SK-N-SH treated with all-trans-retinoic acid at 6 μM for 48 hours (cell line): ENCODE measurements around the gene SMOC2.

ENCODE experiments used
- ATAC-seq: fragments of 200-7000 bp; cut with Tn5 transposase; 3 replicates; pipeline ENCODE4 v1.9.1; 2020; ENCODE audit warnings: mild to moderate bottlenecking, moderate library complexity
- ARNTL ChIP-seq: fragments of 450-650 bp; formaldehyde crosslinking; IDR thresholded peaks from 2 replicates; pipeline ENCODE4 v1.5.0; 2020; ENCODE audit warnings: low read depth, mild to moderate bottlenecking, moderate library complexity, borderline replicate concordance
- BACH2 ChIP-seq: fragments of 250-450 bp; sonication (Bioruptor Pico); IDR thresholded peaks from 2 replicates; pipeline ENCODE4 v1.9.0; 2021; ENCODE audit warnings: mild to moderate bottlenecking, borderline replicate concordance
- CREB5 ChIP-seq: fragments of 250-450 bp; sonication (Bioruptor Pico); IDR thresholded peaks from 2 replicates; pipeline ENCODE4 v1.5.1; 2020; ENCODE audit warnings: low read depth, mild to moderate bottlenecking, moderate library complexity
- CSDC2 ChIP-seq: fragments of 250-450 bp; sonication (Bioruptor Pico); IDR thresholded peaks from 2 replicates; pipeline ENCODE4 v1.5.0; 2020; ENCODE audit warnings: mild to moderate bottlenecking, moderate library complexity
- CSRNP3 ChIP-seq: fragments of 250-450 bp; sonication (Bioruptor Pico); IDR thresholded peaks from 2 replicates; pipeline ENCODE4 v1.5.1; 2021; ENCODE audit warnings: mild to moderate bottlenecking, moderate library complexity
- ESRRG ChIP-seq: fragments of 250-450 bp; sonication (Bioruptor Pico); IDR thresholded peaks from 2 replicates; pipeline ENCODE4 v1.6.1; 2021; ENCODE audit warnings: mild to moderate bottlenecking
- GLIS3 ChIP-seq: fragments of 250-450 bp; sonication (Bioruptor Pico); IDR thresholded peaks from 2 replicates; pipeline ENCODE4 v1.5.0; 2020; ENCODE audit warnings: mild to moderate bottlenecking, moderate library complexity
- ISL1 ChIP-seq: fragments of 250-450 bp; sonication (Bioruptor Pico); IDR thresholded peaks from 2 replicates; pipeline ENCODE4 v2.1.2; 2022; ENCODE audit warnings: mild to moderate bottlenecking, moderate library complexity
- OSR1 ChIP-seq: fragments of 250-450 bp; sonication (Bioruptor Pico); IDR thresholded peaks from 2 replicates; pipeline ENCODE4 v1.8.0; 2022; ENCODE audit warnings: moderate library complexity, mild to moderate bottlenecking, inconsistent platforms
- PATZ1 ChIP-seq: fragments of 250-450 bp; sonication (Bioruptor Pico); IDR thresholded peaks from 2 replicates; pipeline ENCODE4 v1.8.0; 2020; ENCODE audit warnings: mild to moderate bottlenecking, moderate library complexity, borderline replicate concordance
- POU6F1 ChIP-seq: fragments of 250-450 bp; sonication (Bioruptor Pico); IDR thresholded peaks from 2 replicates; pipeline ENCODE4 v1.8.0; 2021; ENCODE audit warnings: low read depth, mild to moderate bottlenecking, moderate library complexity, borderline replicate concordance
- PPARA ChIP-seq: fragments of 250-450 bp; sonication (Bioruptor Pico); IDR thresholded peaks from 2 replicates; pipeline ENCODE4 v1.5.0; 2020; ENCODE audit warnings: mild to moderate bottlenecking, borderline replicate concordance
- RARB ChIP-seq: fragments of 250-450 bp; sonication (Bioruptor Pico); IDR thresholded peaks from 2 replicates; pipeline ENCODE4 v1.8.0; 2021; ENCODE audit warnings: mild to moderate bottlenecking, moderate library complexity
- TSHZ2 ChIP-seq: fragments of 250-450 bp; sonication (Bioruptor Pico); IDR thresholded peaks from 2 replicates; pipeline ENCODE4 v1.5.0; 2020; ENCODE audit warnings: mild to moderate bottlenecking, moderate library complexity
- ZC3H10 ChIP-seq: fragments of 250-450 bp; sonication (Bioruptor Pico); IDR thresholded peaks from 2 replicates; pipeline ENCODE4 v1.5.1; 2021; ENCODE audit warnings: mild to moderate bottlenecking, moderate library complexity
- ZFP30 ChIP-seq: fragments of 450-650 bp; formaldehyde crosslinking; IDR thresholded peaks from 2 replicates; pipeline ENCODE4 v1.5.0; 2022; ENCODE audit warnings: mild to moderate bottlenecking, moderate library complexity
- ZNF565 ChIP-seq: fragments of 450-650 bp; formaldehyde crosslinking; conservative IDR thresholded peaks from 2 replicates; pipeline ENCODE4 v1.5.0; 2020; ENCODE audit warnings: low read depth, mild to moderate bottlenecking, moderate library complexity
- ZNF70 ChIP-seq: fragments of 450-650 bp; formaldehyde crosslinking; IDR thresholded peaks from 2 replicates; pipeline ENCODE4 v1.5.0; 2020; ENCODE audit warnings: mild to moderate bottlenecking, moderate library complexity

Gene SMOC2

GRCh38 chr6:168713839-168714238, 272.9 kb downstream of the SMOC2 start (continued):
- TF ChIP-seq CSRNP3: no peak
- TF ChIP-seq ZC3H10: no peak
- TF ChIP-seq, all 23 proteins: peak for 0

GRCh38 chr6:168714547-168715260, 273.7 kb downstream of the SMOC2 start:
- no peak for ATAC-seq
- TF ChIP-seq TSHZ2 (no peak), PATZ1 (no peak), ARNTL (CRISPR knock-in tag) (no peak), CSRNP3 (no peak), ZFP30 (CRISPR knock-in tag) (no peak), RARB (CRISPR knock-in tag) (no peak), ISL1 (CRISPR knock-in tag) (no peak)
- TF ChIP-seq, all 23 proteins: peak for 0

GRCh38 chr6:168715643-168716481, 274.9 kb downstream of the SMOC2 start:
- no peak for ATAC-seq
- TF ChIP-seq ZNF565 (CRISPR knock-in tag): no peak
- no peak for TF ChIP-seq POU6F1 (CRISPR knock-in tag)
- no peak for TF ChIP-seq ESRRG (CRISPR knock-in tag)
- no peak for TF ChIP-seq PPARA
- no peak for TF ChIP-seq GLIS3 (CRISPR knock-in tag)
- TF ChIP-seq BACH2 (CRISPR knock-in tag): no peak
- no peak for TF ChIP-seq ARNTL (CRISPR knock-in tag)
- TF ChIP-seq OSR1 (CRISPR knock-in tag): no peak
- no peak for TF ChIP-seq ZFP30 (CRISPR knock-in tag)
- TF ChIP-seq ZNF70 (CRISPR knock-in tag): no peak
- TF ChIP-seq PATZ1: no peak
- TF ChIP-seq ZC3H10: no peak
- TF ChIP-seq CSRNP3: no peak
- no peak for TF ChIP-seq CREB5 (CRISPR knock-in tag)
- no peak for TF ChIP-seq CSDC2 (CRISPR knock-in tag)
